Measurements from ENCODE around the gene SMC3. TPM values are rescaled to one million over a fixed set of nuclear protein-coding genes. Genes with fewer than 3 reads are reported as not detected.

Gene SMC3
- total RNA-seq, 1 donor from 2014 or later: 87.8 TPM

DNA sequence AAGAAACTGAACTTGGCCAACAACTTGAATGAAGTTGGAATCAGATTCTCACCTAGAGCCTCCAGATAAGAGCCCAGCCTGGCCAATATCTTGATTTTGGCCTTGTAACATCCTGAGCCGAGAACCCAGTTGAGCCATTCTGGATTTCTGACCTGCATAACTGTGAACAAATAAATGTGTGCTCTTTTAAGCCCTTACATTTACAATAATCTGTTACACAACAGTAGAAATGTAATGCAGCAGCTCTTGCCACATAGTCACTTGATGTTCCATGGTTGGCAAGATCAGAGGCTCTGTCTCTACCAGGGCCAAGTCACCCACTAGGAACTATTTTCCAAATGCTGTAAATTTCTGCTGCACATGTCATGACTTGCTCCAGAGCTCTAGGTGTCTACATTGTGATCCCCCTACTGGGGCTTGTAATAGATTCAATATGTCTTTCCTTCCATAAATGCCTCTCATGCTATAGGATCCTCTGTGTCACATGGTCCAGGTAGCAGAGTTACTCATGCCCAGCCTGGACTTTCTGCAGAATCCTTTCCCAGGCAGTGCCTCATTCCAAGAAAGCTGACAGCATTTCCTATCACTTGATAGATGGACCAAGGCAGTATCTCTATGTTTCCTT is 65.2 kb downstream of the SMC3 start:
- Mint-ChIP-seq H3K27ac (ENCODE audit: unreplicated experiment) (no peak overlapping the region), H3K4me3 (no peak overlapping the region), H3K4me1 (peaks cover 6% of the 10 kb centered on the region), H3K36me3 (ENCODE audit: low read depth) (no peaks in the 10 kb centered on the region), H3K9me3 (no peaks in the 10 kb centered on the region), H3K27me3 (ENCODE audit: low read depth) (peaks cover 6% of the 10 kb centered on the region)
- no peak for DNase-seq (ENCODE audit: low read depth, low spot score)
- TF ChIP-seq, protein P1, sequence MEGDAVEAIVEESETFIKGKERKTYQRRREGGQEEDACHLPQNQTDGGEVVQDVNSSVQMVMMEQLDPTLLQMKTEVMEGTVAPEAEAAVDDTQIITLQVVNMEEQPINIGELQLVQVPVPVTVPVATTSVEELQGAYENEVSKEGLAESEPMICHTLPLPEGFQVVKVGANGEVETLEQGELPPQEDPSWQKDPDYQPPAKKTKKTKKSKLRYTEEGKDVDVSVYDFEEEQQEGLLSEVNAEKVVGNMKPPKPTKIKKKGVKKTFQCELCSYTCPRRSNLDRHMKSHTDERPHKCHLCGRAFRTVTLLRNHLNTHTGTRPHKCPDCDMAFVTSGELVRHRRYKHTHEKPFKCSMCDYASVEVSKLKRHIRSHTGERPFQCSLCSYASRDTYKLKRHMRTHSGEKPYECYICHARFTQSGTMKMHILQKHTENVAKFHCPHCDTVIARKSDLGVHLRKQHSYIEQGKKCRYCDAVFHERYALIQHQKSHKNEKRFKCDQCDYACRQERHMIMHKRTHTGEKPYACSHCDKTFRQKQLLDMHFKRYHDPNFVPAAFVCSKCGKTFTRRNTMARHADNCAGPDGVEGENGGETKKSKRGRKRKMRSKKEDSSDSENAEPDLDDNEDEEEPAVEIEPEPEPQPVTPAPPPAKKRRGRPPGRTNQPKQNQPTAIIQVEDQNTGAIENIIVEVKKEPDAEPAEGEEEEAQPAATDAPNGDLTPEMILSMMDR (conservative IDR thresholded peaks at IDR 0.05): no peak

DNA sequence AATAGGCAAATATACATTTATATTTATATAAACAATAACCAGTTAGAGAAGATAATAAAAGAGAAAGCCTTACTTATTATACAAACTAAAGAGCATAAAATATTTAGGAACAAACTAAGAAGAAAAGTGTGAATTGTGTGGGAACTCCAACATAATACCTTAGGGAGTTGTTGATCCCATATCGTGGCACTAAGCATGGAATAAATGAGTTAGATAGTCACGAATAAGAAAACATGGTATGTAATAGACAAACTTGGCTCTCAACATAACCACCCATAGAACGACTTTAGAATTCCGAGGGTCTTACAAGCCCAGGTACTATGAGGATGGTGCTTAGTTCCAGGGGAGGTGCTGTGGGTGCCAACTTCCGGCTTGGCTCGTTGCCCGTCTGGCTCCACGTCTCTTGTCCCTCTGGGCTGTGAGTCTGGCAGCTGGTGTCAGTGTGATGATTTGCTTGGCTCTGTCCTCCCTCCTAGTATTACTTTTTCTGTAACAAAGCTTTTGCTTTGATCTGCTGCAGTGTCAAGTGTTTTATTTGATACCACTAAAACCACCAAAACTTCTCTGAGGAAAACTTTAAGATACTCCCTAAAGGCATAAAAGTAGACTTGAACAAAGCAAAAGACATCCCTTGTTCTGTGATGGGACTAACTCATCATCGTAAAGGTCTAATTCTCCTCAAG is 67.2 kb downstream of the SMC3 start:
- Mint-ChIP-seq H3K36me3 (ENCODE audit: low read depth) (no peaks in the 10 kb centered on the region), H3K27me3 (ENCODE audit: low read depth) (peaks cover 18% of the 10 kb centered on the region), H3K4me1 (peaks cover 9% of the 10 kb centered on the region), H3K9me3 (no peaks in the 10 kb centered on the region), H3K27ac (ENCODE audit: unreplicated experiment) (no peak overlapping the region), H3K4me3 (no peak overlapping the region)
- TF ChIP-seq, protein P1 (conservative IDR thresholded peaks at IDR 0.05): no peak
- DNase-seq (ENCODE audit: low read depth, low spot score): no peak

DNA sequence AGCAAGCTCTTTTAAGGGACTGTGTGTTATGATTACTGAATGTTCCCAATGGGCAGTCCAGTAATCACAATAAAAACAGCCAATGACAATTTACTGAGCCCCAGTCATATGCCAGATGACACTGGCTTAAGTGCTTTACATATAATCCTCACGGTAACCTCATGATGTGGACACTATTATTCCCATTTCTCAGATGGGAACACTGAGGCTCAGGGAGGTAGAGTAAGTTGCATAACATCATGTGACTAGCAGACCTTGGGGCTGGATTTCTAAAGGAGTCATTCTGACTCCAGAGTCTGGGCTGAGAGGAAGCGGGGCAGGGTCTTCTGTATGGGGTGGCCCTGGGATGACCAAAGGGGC is 69.1 kb downstream of the SMC3 start:
- no peak overlapping the region for H3K4me3 Mint-ChIP-seq
- H3K4me1 Mint-ChIP-seq: peaks cover 19% of the 10 kb centered on the region
- H3K9me3 Mint-ChIP-seq: no peaks in the 10 kb centered on the region
- no peaks in the 10 kb centered on the region for H3K36me3 Mint-ChIP-seq (ENCODE audit: low read depth)
- TF ChIP-seq, protein P1 (conservative IDR thresholded peaks at IDR 0.05): no peak
- no peak for DNase-seq (ENCODE audit: low read depth, low spot score)
- no peak overlapping the region for H3K27ac Mint-ChIP-seq (ENCODE audit: unreplicated experiment)
- peaks cover 35% of the 10 kb centered on the region for H3K27me3 Mint-ChIP-seq (ENCODE audit: low read depth)

DNA sequence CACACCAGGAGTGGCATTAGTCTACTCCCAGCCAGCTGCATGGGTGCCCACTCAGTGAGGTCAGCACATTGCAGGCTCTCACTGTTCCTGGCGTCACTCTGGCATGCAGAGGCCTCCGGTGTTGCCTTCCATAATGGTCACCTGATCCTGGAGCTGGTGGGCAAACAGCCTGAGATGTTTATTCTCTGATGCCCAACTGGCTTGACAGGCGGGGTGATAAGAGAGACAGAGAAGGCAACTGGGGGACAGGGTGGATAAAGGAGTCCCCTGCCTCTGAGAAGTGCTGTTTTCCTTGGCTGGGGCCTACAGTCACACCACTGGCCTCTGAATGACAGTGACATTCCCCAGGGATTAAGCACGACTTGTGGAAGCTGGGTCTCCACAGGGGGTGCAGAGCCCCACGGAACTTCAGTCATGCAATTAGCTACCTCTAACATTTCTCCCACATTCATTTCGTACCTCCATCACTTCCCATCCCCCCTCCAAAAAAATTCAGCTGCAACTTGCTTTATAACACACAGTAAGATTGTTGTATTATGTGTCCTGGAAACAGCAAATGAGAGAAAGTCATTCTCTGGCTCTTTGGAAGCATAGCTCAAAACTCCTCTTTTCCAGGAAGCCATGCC is 69.5 kb downstream of the SMC3 start:
- no peak for DNase-seq (ENCODE audit: low read depth, low spot score)
- Mint-ChIP-seq H3K4me3 (no peak overlapping the region), H3K9me3 (no peaks in the 10 kb centered on the region)

DNA sequence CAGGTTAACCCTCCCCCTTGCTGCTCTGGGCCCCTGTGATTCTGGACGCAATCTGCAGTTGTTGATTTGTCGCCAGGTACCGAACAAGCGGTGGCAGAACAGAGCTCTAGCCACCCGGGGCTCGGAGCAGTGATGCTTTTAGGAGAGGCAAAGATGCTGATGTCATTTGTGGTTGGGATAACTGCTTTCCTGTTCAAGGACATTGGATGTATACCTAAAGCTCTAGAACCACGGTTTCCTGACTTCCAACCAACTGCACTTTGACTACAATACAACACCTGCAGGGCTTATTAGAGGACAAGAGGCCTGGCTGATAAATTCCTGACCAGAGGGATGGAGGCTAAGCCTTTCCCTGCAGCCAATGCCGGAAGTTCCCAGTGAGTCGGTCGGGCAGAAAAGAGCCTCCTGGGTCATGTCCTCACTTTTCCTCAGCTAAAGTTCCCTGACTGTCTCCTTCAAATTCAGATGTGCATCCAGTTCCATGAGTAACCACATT is 70.1 kb downstream of the SMC3 start:
- H3K27me3 Mint-ChIP-seq (ENCODE audit: low read depth): peaks cover 46% of the 10 kb centered on the region
- no peaks in the 10 kb centered on the region for H3K36me3 Mint-ChIP-seq (ENCODE audit: low read depth)
- TF ChIP-seq, protein P1 (conservative IDR thresholded peaks at IDR 0.05): no peak
- DNase-seq (ENCODE audit: low read depth, low spot score): no peak
- H3K4me1 Mint-ChIP-seq: peaks cover 27% of the 10 kb centered on the region
- no peak overlapping the region for H3K4me3 Mint-ChIP-seq
- H3K9me3 Mint-ChIP-seq: no peaks in the 10 kb centered on the region
- no peak overlapping the region for H3K27ac Mint-ChIP-seq (ENCODE audit: unreplicated experiment)

More for the DNA sequence above, 69.5 kb downstream of the SMC3 start:
- no peaks in the 10 kb centered on the region for H3K36me3 Mint-ChIP-seq (ENCODE audit: low read depth)
- H3K27ac Mint-ChIP-seq (ENCODE audit: unreplicated experiment): no peak overlapping the region
- peaks cover 23% of the 10 kb centered on the region for H3K4me1 Mint-ChIP-seq
- TF ChIP-seq, protein P1 (conservative IDR thresholded peaks at IDR 0.05): no peak
- peaks cover 40% of the 10 kb centered on the region for H3K27me3 Mint-ChIP-seq (ENCODE audit: low read depth)
